NCI-H146 treated with DMSO at 0.1 percent for 48 hours (cell line): ENCODE data around the gene SUPT5H.

Source experiments
- DNase-seq: peaks from one replicate; lab custom pipeline; 2025; ENCODE audit not compliant: unreplicated experiment; lab: John Stamatoyannopoulos, UW

SUPT5H gene

GRCh38 chr19:39518975-39519374 is 73.6 kb downstream of the SUPT5H start:
- DNase-seq, result no peak

GRCh38 chr19:39520541-39521484 is 75.4 kb downstream of the SUPT5H start:
- DNase-seq, result no peak

GRCh38 chr19:39524495-39524894 is 79.1 kb downstream of the SUPT5H start:
- DNase-seq, result no peak

- no peak for DNase-seq
Measured at GRCh38 chr19:39525205-39525604, 79.8 kb downstream of the SUPT5H start.
